HG02938 (cell line): ENCODE measurements around the gene GON7.
"Not testable (repeated sequence)": the region's sequence is repeated elsewhere in the genome, so short reads cannot be mapped to it uniquely, and the experiment has no call there.

Experiments used
- ATAC-seq: cut with Tn5 transposase; IDR thresholded peaks from one replicate; pipeline ENCODE4 v1.9.1; 2021; ENCODE audit warnings: mild to moderate bottlenecking, moderate library complexity; ENCODE audit not compliant: unreplicated experiment

The GON7 gene

GRCh38 chr14:93200553-93200952 lies 6.3 kb downstream of the GON7 start:
- ATAC-seq = no peak

GRCh38 chr14:93199031-93199430 lies 7.8 kb downstream of the GON7 start:
- no peak for ATAC-seq

- ATAC-seq = no peak
Measured at GRCh38 chr14:93195316-93195999, 11.4 kb downstream of the GON7 start.

- no peak for ATAC-seq
Measured at GRCh38 chr14:93186956-93187355, 19.9 kb downstream of the GON7 start.

- ATAC-seq = no peak
Measured at GRCh38 chr14:93186466-93186865, 20.4 kb downstream of the GON7 start.

GRCh38 chr14:93185349-93185720 lies 21.5 kb downstream of the GON7 start:
- no peak for ATAC-seq

- peak; percentile 72 for ATAC-seq
Measured at GRCh38 chr14:93184391-93185348, 22.2 kb downstream of the GON7 start, which contains the start of the genes LYSET and MOAP1. LYSET (plus strand) TSS chr14:93185317; CDS start chr14:93185406, 89 bp downstream. MOAP1 (minus strand) TSS chr14:93184897; CDS start chr14:93184242, 655 bp downstream.

- no peak for ATAC-seq
Measured at GRCh38 chr14:93183596-93184317, 23.1 kb downstream of the GON7 start.

GRCh38 chr14:93175492-93175891 lies 31.4 kb downstream of the GON7 start:
- no peak for ATAC-seq

GRCh38 chr14:93174731-93175130 lies 32.1 kb downstream of the GON7 start:
- ATAC-seq = not testable (repeated sequence)

- ATAC-seq = no peak
Measured at GRCh38 chr14:93173943-93174395, 32.9 kb downstream of the GON7 start.

- no peak for ATAC-seq
Measured at GRCh38 chr14:93171376-93171775, 35.5 kb downstream of the GON7 start.

GRCh38 chr14:93170141-93170540 lies 36.7 kb downstream of the GON7 start:
- not testable (repeated sequence) for ATAC-seq

- not testable (repeated sequence) for ATAC-seq
Measured at GRCh38 chr14:93169619-93170018, 37.2 kb downstream of the GON7 start.

GRCh38 chr14:93168610-93169009 lies 38.3 kb downstream of the GON7 start:
- not testable (repeated sequence) for ATAC-seq

GRCh38 chr14:93165271-93166265 lies 41.3 kb downstream of the GON7 start:
- ATAC-seq = not testable (repeated sequence)

- ATAC-seq = no peak
Measured at GRCh38 chr14:93163564-93163963, 43.3 kb downstream of the GON7 start.

GRCh38 chr14:93161411-93161940 lies 45.4 kb downstream of the GON7 start:
- no peak for ATAC-seq

- no peak for ATAC-seq
Measured at GRCh38 chr14:93160353-93160801, 46.5 kb downstream of the GON7 start.
